Measurements from ENCODE around the gene LLGL1.

LLGL1 gene

DNA sequence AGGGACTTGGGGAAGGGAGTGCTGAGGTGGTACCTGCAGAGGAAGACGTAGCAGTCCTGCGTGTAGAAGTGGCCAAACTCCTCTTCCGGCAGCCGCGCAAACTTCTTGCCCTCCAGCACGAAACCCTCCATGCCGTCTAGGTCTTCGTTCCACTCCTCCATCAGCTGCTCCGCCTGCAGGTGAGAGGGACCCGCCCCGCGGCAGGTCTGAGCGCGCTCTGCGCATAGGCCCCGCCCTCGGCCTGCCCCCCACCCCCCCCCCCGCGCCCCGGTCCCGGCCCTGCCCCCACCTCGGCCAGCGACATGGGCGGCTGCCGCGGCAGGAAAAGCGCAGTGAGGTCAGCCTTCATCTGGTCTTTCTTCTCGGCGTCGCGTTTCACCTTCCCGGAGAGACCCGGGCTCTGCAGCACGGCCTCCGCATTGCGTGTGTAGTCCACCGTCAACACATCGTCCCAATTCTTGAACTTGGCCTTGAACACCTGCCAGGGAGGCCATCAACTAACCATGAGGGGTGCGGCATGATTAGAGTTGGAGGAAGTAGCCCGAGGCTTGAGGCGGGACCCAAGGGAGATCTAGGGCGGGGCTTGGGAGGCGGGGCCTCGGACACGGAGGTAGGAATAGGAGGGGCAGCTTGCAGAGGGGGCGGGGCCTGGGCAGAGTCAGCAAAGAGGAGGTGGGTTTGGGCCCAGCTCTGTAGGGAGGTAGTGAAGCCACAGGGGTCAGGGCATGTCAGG is 21.6 kb downstream of the LLGL1 start:
- no peaks in the 10 kb centered on the region for H3K27me3 ChIP-seq (ENCODE audit: control insufficient read depth in 1 of 2, insufficient read depth in 2 of 2, low read length in 2 of 2)
- no peaks in the 10 kb centered on the region for H3K9me3 ChIP-seq (ENCODE audit: low read length)
- no peak overlapping the region for H3K27ac ChIP-seq (ENCODE audit: low read depth, low read length)
- H3K9ac ChIP-seq (ENCODE audit: low read length) = no peak overlapping the region
- H3K36me3 ChIP-seq (ENCODE audit: insufficient read depth, low read length) = peaks cover 62% of the 10 kb centered on the region
- no peak overlapping the region for H3K4me3 ChIP-seq (ENCODE audit: low read depth in 1 of 2, low read length in 2 of 2)
- H3K4me1 ChIP-seq (ENCODE audit: insufficient read depth, low read length) = no peaks in the 10 kb centered on the region

DNA sequence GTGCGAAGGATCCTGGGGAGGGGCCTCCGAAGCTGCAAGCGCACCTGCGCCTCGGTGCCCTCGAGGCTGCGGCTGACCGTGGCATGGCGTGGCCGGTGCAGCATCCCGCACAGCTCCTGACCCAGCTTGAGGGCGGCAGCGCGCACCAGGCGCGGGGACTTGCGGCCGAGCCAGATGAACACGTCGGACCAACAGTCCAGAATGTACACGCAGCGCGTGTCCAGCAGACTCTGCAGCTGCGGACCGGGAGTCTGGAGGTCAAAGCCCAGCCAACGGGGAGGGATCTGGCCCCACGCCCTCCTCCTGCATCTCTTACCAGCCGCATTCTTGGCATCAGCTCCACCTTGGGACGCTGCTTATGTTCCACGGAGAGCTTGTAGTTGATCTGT is 22.2 kb downstream of the LLGL1 start:
- Histone ChIP-seq H3K9me3 (ENCODE audit: low read length) (no peaks in the 10 kb centered on the region), H3K4me3 (ENCODE audit: low read depth in 1 of 2, low read length in 2 of 2) (no peak overlapping the region), H3K27ac (ENCODE audit: low read depth, low read length) (no peak overlapping the region), H3K9ac (ENCODE audit: low read length) (no peak overlapping the region), H3K4me1 (ENCODE audit: insufficient read depth, low read length) (no peaks in the 10 kb centered on the region), H3K27me3 (ENCODE audit: control insufficient read depth in 1 of 2, insufficient read depth in 2 of 2, low read length in 2 of 2) (no peaks in the 10 kb centered on the region), H3K36me3 (ENCODE audit: insufficient read depth, low read length) (peaks cover 68% of the 10 kb centered on the region)

DNA sequence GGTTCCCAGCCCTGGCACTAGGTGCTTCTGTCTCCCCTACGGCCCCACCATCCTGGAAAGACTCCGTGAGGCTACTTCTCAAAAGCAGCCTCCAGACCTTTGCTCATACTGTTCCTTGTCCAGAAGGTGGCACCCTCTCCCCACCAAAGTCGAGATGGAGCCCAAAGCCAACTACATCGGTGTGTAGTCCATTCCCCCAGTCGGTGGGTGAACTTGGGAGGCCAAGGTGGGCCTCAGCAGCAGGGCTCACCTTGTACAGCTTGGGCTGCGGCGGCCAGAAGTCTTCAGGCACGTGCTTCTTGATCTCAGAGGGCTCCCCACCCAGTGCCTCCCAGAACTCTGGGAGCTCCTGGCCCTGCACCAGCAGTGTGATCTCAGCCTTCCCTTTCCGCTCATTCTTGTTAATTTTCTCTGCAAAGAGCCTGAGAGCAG is 22.9 kb downstream of the LLGL1 start:
- Histone ChIP-seq H3K27me3 (ENCODE audit: control insufficient read depth in 1 of 2, insufficient read depth in 2 of 2, low read length in 2 of 2) (no peaks in the 10 kb centered on the region), H3K9ac (ENCODE audit: low read length) (no peak overlapping the region), H3K4me3 (ENCODE audit: low read depth in 1 of 2, low read length in 2 of 2) (no peak overlapping the region), H3K9me3 (ENCODE audit: low read length) (no peaks in the 10 kb centered on the region), H3K36me3 (ENCODE audit: insufficient read depth, low read length) (peaks cover 75% of the 10 kb centered on the region), H3K27ac (ENCODE audit: low read depth, low read length) (no peak overlapping the region), H3K4me1 (ENCODE audit: insufficient read depth, low read length) (no peaks in the 10 kb centered on the region)

DNA sequence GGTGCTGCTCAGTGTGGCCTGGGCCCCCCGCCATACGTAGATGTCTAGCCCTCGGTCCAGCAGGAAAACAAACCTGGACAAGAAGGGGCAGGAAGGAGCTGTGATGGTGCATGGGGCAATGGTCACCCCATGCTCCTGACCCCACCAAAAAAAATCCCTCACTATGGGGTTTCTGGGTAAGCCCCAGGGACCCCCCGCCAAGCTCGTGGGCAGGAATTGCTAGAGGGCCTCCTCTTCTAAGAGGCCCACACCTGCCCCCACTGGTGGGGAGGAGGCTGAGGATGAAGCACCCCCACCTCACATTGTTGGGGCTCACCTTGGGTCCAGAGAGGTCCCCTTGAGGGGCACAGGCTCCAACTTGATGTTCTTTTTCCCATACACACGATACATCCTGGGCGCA is 23.4 kb downstream of the LLGL1 start:
- Histone ChIP-seq H3K27ac (ENCODE audit: low read depth, low read length) (no peak overlapping the region), H3K4me3 (ENCODE audit: low read depth in 1 of 2, low read length in 2 of 2) (no peak overlapping the region), H3K9ac (ENCODE audit: low read length) (no peak overlapping the region), H3K36me3 (ENCODE audit: insufficient read depth, low read length) (peaks cover 80% of the 10 kb centered on the region), H3K9me3 (ENCODE audit: low read length) (no peaks in the 10 kb centered on the region), H3K27me3 (ENCODE audit: control insufficient read depth in 1 of 2, insufficient read depth in 2 of 2, low read length in 2 of 2) (no peaks in the 10 kb centered on the region), H3K4me1 (ENCODE audit: insufficient read depth, low read length) (no peaks in the 10 kb centered on the region)

DNA sequence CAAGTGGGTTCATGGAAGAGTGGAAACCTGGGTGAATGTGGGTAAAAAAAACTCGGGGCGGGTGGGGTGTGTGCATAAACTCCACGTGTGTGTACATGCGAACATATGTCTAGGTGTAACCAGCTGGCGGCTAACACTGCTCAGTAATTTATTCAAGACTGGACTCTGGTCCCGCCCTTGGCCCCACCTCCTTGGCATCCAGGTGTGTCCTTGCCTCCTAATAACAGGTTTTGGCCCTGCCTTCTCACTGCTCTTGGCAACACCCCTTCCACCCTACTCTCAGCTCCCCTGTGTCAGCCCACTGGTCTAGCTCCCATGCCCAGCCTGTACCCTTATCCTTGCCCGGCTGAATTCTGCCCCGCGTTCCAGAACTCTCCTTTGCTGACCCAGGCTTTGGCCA is 24.8 kb downstream of the LLGL1 start:
- Histone ChIP-seq H3K27ac (ENCODE audit: low read depth, low read length) (no peak overlapping the region), H3K4me3 (ENCODE audit: low read depth in 1 of 2, low read length in 2 of 2) (no peak overlapping the region), H3K36me3 (ENCODE audit: insufficient read depth, low read length) (peaks cover 89% of the 10 kb centered on the region), H3K9ac (ENCODE audit: low read length) (no peak overlapping the region), H3K4me1 (ENCODE audit: insufficient read depth, low read length) (no peaks in the 10 kb centered on the region), H3K27me3 (ENCODE audit: control insufficient read depth in 1 of 2, insufficient read depth in 2 of 2, low read length in 2 of 2) (no peaks in the 10 kb centered on the region), H3K9me3 (ENCODE audit: low read length) (no peaks in the 10 kb centered on the region)

DNA sequence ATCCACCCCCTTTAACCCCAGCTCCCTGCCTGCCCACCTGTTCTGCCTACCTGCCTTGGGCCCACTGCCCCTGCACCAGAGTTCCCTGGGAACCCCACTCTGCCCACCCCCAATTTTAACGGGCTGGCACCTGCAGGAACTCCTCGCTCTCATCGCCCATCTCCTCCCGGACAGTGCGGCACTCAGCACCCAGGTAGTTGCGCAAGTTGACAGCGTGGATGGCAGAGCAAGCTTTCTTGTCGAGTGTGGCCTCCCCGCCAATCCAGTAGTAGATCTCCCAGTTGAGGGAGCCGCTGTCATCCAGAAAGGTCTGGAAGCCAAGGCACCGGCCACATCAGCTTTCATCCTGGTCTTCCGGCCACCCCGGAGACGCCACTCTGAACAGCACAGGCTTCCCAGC is 25.3 kb downstream of the LLGL1 start:
- Histone ChIP-seq H3K36me3 (ENCODE audit: insufficient read depth, low read length) (peaks cover 89% of the 10 kb centered on the region), H3K27me3 (ENCODE audit: control insufficient read depth in 1 of 2, insufficient read depth in 2 of 2, low read length in 2 of 2) (no peaks in the 10 kb centered on the region), H3K4me1 (ENCODE audit: insufficient read depth, low read length) (no peaks in the 10 kb centered on the region), H3K27ac (ENCODE audit: low read depth, low read length) (no peak overlapping the region), H3K9me3 (ENCODE audit: low read length) (no peaks in the 10 kb centered on the region), H3K4me3 (ENCODE audit: low read depth in 1 of 2, low read length in 2 of 2) (no peak overlapping the region), H3K9ac (ENCODE audit: low read length) (no peak overlapping the region)

DNA sequence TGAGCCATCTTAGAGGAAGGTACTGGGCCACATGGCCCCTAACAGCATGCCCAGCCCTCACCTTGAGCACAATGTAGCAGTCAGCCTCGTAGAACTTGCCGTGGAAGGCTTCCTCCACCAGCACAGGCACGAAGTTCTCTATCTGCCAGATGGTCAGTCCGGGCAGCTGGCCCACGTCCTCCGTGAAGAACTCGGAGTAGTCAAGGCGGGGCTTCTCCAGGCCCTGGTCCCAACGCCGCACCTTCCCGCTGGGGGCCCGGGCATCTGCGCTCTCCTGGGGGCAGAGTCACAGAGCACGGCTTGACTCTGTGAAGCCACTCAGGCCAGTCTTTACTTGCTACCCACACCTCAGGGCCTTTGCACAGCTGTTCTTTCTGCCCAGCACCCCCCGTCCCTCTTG is 25.8 kb downstream of the LLGL1 start:
- Histone ChIP-seq H3K4me1 (ENCODE audit: insufficient read depth, low read length) (no peaks in the 10 kb centered on the region), H3K36me3 (ENCODE audit: insufficient read depth, low read length) (peaks cover 89% of the 10 kb centered on the region), H3K9ac (ENCODE audit: low read length) (no peak overlapping the region), H3K27me3 (ENCODE audit: control insufficient read depth in 1 of 2, insufficient read depth in 2 of 2, low read length in 2 of 2) (no peaks in the 10 kb centered on the region), H3K9me3 (ENCODE audit: low read length) (no peaks in the 10 kb centered on the region), H3K27ac (ENCODE audit: low read depth, low read length) (no peak overlapping the region), H3K4me3 (ENCODE audit: low read depth in 1 of 2, low read length in 2 of 2) (no peak overlapping the region)

DNA sequence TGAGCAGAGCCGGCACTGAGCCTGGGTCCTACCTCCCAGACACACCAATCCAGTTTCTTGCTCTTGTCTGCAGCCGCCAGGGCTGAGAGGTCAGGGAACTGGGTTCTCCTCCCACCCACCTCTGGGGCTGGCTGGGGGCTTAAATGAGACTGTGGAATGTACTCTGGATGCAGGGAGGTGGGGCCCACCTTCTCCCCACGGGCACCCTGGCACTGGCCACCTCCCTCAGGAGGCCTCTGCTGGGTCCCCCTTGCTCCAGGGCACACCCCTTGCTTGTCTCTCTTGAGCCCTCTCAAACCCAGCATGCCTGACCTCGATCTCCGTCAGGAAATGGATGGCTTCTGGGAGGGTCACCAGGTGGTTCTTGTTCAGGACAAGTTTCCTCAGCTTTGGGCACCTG is 26.7 kb downstream of the LLGL1 start:
- Histone ChIP-seq H3K4me3 (ENCODE audit: low read depth in 1 of 2, low read length in 2 of 2) (no peak overlapping the region), H3K27me3 (ENCODE audit: control insufficient read depth in 1 of 2, insufficient read depth in 2 of 2, low read length in 2 of 2) (no peaks in the 10 kb centered on the region), H3K9me3 (ENCODE audit: low read length) (no peaks in the 10 kb centered on the region), H3K27ac (ENCODE audit: low read depth, low read length) (no peak overlapping the region), H3K9ac (ENCODE audit: low read length) (no peak overlapping the region), H3K36me3 (ENCODE audit: insufficient read depth, low read length) (peaks cover 89% of the 10 kb centered on the region), H3K4me1 (ENCODE audit: insufficient read depth, low read length) (peaks cover 8% of the 10 kb centered on the region)

DNA sequence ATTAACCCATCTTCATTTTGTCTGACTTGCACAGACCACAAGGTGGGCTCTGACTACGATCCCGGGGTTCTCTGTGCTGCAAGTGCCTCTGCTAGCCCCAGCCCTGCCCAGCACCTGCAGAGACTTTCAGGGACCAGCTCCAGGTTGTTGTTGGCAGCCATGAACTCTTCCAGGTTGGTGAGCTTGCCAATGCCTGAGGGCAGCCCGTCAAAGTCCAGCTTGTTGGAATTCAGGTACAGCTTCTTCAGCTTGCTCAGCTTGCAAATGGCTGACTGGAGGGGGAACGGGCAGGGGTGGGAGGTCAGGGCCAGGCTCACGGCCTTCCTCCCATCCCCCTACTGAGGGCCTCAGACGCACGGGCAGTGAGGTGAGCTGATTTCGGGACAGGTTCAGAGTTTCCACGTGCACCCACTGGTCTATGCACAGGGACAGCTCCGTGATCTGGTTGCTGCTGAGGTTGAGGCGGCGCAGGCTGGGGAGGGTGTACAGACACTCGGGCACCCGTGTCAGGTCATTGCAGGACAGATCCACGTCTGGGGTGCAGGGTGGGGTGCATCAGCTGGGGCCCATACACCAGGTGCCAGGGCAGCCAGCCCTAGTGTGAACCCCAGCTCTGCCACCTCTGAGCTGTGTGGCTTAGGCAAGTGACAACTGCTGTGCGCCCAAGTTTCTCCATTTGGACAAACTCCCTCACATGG is 27.9 kb downstream of the LLGL1 start:
- H3K4me3 ChIP-seq (ENCODE audit: low read depth in 1 of 2, low read length in 2 of 2) = no peak overlapping the region
- no peak overlapping the region for H3K9ac ChIP-seq (ENCODE audit: low read length)
- no peak overlapping the region for H3K27ac ChIP-seq (ENCODE audit: low read depth, low read length)
- no peaks in the 10 kb centered on the region for H3K27me3 ChIP-seq (ENCODE audit: control insufficient read depth in 1 of 2, insufficient read depth in 2 of 2, low read length in 2 of 2)
- no peaks in the 10 kb centered on the region for H3K9me3 ChIP-seq (ENCODE audit: low read length)
- peaks cover 14% of the 10 kb centered on the region for H3K4me1 ChIP-seq (ENCODE audit: insufficient read depth, low read length)
- H3K36me3 ChIP-seq (ENCODE audit: insufficient read depth, low read length) = peaks cover 80% of the 10 kb centered on the region

DNA sequence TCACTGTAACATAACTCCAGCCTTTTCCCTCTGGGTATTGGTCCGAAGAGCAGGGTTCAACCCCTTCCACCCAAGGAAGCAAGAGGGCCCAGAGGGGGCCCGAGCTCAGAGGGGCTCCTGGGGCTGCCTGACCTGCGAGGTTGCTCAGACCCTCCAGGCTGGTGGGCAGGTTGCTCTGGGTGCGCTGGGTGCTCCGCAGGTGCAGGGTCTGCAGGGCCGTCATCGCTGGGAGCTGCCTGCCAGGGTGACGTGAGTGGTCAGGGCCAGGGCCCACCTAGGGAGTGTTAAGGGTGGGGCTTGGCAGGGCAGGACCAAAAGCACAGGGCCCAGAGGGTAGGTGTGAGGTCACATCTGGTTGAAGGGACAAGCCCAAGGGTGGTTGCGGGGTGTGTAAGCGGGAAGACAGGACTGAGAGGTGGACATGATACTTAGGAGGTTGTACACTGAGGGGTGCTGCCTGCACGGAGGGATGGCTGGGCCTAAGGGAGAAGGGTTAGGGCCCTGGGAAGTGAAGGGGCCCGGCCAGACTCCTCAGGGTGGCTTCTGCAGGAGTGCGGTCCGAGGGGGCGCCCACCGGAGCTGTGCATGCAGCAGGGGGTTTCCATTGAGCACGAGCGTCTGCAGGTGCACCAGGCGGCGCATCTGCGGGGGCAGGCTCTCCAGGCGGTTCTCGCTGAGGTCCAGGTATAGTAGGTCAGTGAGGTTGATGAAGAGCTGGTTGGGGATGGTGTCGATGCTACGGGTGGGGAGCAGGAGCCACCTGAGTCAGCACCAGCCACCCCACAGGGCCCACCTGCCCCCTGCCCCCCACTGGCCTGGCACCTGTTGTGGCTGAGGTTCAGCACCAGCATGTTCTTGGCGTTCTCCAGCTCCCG is 28.7 kb downstream of the LLGL1 start:
- no peak overlapping the region for H3K9ac ChIP-seq (ENCODE audit: low read length)
- H3K36me3 ChIP-seq (ENCODE audit: insufficient read depth, low read length) = peaks cover 72% of the 10 kb centered on the region
- H3K27ac ChIP-seq (ENCODE audit: low read depth, low read length) = no peak overlapping the region

DNA sequence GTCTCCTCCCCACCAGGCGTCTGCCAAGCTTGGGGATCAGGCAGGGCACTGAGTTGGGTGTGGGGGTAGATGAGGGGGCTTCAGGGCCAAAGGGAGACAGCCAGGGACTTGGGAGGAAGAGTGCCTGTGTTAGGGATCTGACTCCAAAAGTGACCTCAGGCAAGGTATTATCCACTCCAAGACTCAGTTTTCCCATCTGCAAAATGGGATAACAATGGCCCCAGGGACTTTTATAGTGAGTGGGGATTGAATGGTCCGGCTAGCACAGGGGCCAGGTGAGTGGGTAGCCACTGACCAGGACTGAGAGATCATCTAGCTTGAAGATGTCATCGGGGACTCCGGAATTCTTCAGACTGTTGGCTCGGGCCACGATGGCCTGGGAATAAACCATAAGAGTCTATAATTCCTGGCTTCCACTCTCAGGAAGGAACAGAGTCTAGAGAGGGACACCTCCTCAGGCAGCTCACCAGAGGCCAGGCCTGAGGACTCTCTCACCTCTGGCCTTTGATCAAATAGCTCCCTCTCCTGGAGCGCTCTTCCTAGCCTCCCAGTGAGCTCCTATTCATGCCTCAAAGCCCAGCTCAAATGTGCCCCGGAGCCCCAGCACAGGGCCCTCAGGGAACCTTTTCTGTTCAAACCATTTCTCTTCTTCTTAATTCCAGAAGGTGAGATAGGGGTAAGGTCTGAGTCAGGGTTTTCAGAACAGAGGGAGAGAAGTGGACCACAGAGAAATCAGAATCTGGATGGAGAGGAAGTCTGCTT is 29.6 kb downstream of the LLGL1 start:
- no peak overlapping the region for H3K9ac ChIP-seq (ENCODE audit: low read length)
- H3K4me3 ChIP-seq (ENCODE audit: low read depth in 1 of 2, low read length in 2 of 2) = no peak overlapping the region
- no peaks in the 10 kb centered on the region for H3K9me3 ChIP-seq (ENCODE audit: low read length)
- peaks cover 67% of the 10 kb centered on the region for H3K36me3 ChIP-seq (ENCODE audit: insufficient read depth, low read length)
- no peak overlapping the region for H3K27ac ChIP-seq (ENCODE audit: low read depth, low read length)
- peaks cover 18% of the 10 kb centered on the region for H3K4me1 ChIP-seq (ENCODE audit: insufficient read depth, low read length)
- no peaks in the 10 kb centered on the region for H3K27me3 ChIP-seq (ENCODE audit: control insufficient read depth in 1 of 2, insufficient read depth in 2 of 2, low read length in 2 of 2)

More for the DNA sequence above, 28.7 kb downstream of the LLGL1 start:
- Histone ChIP-seq H3K9me3 (ENCODE audit: low read length) (no peaks in the 10 kb centered on the region), H3K4me1 (ENCODE audit: insufficient read depth, low read length) (peaks cover 14% of the 10 kb centered on the region), H3K27me3 (ENCODE audit: control insufficient read depth in 1 of 2, insufficient read depth in 2 of 2, low read length in 2 of 2) (no peaks in the 10 kb centered on the region), H3K4me3 (ENCODE audit: low read depth in 1 of 2, low read length in 2 of 2) (no peak overlapping the region)
